Measurements from ENCODE around the gene PTPRG.
A peak's percentile ranks its signal among the peaks of the same experiment; 100 is the strongest.

DNA sequence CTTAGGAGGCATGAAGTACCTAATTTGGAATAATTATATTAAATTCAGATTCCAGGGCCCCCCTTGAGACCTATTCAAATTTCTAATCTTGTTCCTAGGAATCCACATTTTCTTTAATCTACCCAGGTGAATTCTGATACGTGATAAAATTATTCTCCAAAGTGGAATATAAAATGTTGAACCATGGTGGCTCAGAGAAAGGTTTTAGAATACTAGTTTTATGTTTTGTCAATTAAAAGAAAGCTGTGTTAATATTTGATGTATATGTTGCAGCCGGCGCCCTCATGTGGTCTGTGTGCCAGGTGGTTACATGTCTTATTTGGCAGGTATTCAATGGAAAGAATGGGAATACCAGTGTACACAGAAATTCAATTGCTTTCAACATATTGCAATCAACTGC, 490.1 kb downstream of the PTPRG start:
- TF ChIP-seq EZH2 (IDR thresholded peaks at IDR 0.05; ENCODE audit: borderline replicate concordance, low read depth, low read length, poor library complexity, severe bottlenecking), result no peak
- TF ChIP-seq, protein P1, sequence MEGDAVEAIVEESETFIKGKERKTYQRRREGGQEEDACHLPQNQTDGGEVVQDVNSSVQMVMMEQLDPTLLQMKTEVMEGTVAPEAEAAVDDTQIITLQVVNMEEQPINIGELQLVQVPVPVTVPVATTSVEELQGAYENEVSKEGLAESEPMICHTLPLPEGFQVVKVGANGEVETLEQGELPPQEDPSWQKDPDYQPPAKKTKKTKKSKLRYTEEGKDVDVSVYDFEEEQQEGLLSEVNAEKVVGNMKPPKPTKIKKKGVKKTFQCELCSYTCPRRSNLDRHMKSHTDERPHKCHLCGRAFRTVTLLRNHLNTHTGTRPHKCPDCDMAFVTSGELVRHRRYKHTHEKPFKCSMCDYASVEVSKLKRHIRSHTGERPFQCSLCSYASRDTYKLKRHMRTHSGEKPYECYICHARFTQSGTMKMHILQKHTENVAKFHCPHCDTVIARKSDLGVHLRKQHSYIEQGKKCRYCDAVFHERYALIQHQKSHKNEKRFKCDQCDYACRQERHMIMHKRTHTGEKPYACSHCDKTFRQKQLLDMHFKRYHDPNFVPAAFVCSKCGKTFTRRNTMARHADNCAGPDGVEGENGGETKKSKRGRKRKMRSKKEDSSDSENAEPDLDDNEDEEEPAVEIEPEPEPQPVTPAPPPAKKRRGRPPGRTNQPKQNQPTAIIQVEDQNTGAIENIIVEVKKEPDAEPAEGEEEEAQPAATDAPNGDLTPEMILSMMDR (conservative IDR thresholded peaks at IDR 0.05; ENCODE audit: low read depth, low read length), result peak; percentile 50
